ENCODE results near the gene FN3K.

The FN3K gene

DNA sequence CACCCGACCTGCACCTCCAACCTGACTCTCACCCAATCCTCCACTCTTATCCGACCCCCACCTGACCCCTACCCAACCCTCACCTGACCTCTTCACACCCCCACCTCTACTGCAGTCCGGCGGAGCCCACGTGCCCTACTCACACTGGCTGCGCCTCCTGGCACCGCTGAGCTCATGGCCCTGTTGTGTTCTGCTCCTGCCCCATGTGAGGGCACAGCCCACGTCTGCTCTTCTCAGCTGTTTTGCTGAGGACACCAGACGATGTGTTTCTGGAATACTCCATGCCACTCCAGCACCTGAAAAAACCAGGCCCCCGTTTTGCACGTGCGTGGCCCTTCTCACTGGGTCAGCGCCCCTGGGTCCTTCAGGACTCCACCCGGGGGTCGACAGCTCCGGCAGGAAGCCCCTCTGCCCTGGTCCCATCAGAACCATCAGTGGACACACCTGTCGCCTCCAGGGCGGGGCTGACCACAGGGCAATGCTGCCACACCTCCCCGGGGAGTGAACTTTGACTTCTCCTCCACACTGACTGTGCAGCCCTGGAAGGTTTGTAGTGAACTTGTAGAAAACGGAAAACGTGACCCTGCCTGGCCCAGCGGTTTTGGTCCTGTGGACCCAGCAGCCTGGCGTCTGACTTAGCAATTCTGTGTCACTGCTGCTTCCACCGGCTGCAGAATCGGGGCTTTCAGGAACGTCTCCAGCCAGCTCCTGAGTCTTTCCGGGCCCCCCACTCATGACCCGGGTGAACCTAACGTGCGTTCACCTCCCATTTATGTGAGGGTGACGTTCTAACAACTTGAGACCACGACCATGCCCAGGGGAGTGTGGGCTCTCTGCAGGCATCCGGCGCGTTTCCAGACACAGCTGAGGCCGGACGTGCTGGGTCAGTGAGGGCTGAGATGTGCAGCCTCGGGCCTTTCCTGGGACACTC, 31.2 kb upstream of the FN3K start:
- H3K4me2 ChIP-seq (ENCODE audit: low read depth, low read length, poor library complexity, severe bottlenecking), result no peak overlapping the region
- no peak for TF ChIP-seq EZH2phosphoT487 (IDR thresholded peaks at IDR 0.05; ENCODE audit: borderline replicate concordance)
- TF ChIP-seq, protein P1, sequence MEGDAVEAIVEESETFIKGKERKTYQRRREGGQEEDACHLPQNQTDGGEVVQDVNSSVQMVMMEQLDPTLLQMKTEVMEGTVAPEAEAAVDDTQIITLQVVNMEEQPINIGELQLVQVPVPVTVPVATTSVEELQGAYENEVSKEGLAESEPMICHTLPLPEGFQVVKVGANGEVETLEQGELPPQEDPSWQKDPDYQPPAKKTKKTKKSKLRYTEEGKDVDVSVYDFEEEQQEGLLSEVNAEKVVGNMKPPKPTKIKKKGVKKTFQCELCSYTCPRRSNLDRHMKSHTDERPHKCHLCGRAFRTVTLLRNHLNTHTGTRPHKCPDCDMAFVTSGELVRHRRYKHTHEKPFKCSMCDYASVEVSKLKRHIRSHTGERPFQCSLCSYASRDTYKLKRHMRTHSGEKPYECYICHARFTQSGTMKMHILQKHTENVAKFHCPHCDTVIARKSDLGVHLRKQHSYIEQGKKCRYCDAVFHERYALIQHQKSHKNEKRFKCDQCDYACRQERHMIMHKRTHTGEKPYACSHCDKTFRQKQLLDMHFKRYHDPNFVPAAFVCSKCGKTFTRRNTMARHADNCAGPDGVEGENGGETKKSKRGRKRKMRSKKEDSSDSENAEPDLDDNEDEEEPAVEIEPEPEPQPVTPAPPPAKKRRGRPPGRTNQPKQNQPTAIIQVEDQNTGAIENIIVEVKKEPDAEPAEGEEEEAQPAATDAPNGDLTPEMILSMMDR (conservative IDR thresholded peaks at IDR 0.05; ENCODE audit: low read length), result no peak
- no peaks in the 10 kb centered on the region for H4K20me1 ChIP-seq (ENCODE audit: insufficient read depth, low read length, poor library complexity, severe bottlenecking)
- H2AFZ ChIP-seq (ENCODE audit: low read length), result no peak overlapping the region
- H3K4me1 ChIP-seq (ENCODE audit: insufficient read depth, low read length, poor library complexity, severe bottlenecking), result no peaks in the 10 kb centered on the region
- no peaks in the 10 kb centered on the region for H3K9me3 ChIP-seq (ENCODE audit: insufficient read depth, low read depth, low read length)
- H3K36me3 ChIP-seq (ENCODE audit: insufficient read depth, low read length), result no peaks in the 10 kb centered on the region
- H3K9ac ChIP-seq (ENCODE audit: low read depth, low read length, poor library complexity, severe bottlenecking), result no peak overlapping the region
- H3F3A ChIP-seq (ENCODE audit: low read depth), result no peaks in the 10 kb centered on the region
- no peak overlapping the region for H3K4me3 ChIP-seq (ENCODE audit: low read length, poor library complexity, severe bottlenecking)
- H3K79me2 ChIP-seq (ENCODE audit: insufficient read depth, low read length), result no peaks in the 10 kb centered on the region
- no peaks in the 10 kb centered on the region for H3K9me2 ChIP-seq (replicated peaks; ENCODE audit: low read depth, low read length)
- H3K27me3 ChIP-seq (ENCODE audit: insufficient read depth, low read length, poor library complexity, severe bottlenecking), result no peaks in the 10 kb centered on the region

DNA sequence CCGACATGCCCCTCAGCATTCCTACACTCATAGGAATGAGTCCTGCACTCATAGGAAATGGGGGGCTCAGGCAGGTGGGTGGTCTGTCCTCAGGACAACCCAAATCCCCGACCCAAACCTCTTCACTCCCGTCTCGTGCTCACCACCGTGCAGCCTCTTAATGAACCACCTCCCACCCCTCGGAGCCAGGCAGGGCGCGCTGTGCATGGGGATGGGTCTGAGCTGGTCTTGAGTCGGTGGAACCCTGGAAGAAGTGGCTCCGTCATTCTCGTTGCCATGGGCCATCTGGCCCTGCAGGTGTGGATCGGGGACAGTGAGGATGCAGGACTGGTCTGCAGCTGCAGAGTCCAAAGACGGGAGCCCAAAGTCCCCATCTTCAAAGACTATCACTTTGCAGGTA, 30.5 kb upstream of the FN3K start:
- Histone ChIP-seq H3K9me3 (ENCODE audit: insufficient read depth, low read depth, low read length) (no peaks in the 10 kb centered on the region), H3F3A (ENCODE audit: low read depth) (no peaks in the 10 kb centered on the region), H3K9ac (ENCODE audit: low read depth, low read length, poor library complexity, severe bottlenecking) (no peak overlapping the region), H3K4me2 (ENCODE audit: low read depth, low read length, poor library complexity, severe bottlenecking) (no peak overlapping the region), H4K20me1 (ENCODE audit: insufficient read depth, low read length, poor library complexity, severe bottlenecking) (no peaks in the 10 kb centered on the region), H3K36me3 (ENCODE audit: insufficient read depth, low read length) (no peaks in the 10 kb centered on the region), H3K4me1 (ENCODE audit: insufficient read depth, low read length, poor library complexity, severe bottlenecking) (no peaks in the 10 kb centered on the region), H3K79me2 (ENCODE audit: insufficient read depth, low read length) (no peaks in the 10 kb centered on the region), H3K27me3 (ENCODE audit: insufficient read depth, low read length, poor library complexity, severe bottlenecking) (no peaks in the 10 kb centered on the region), H2AFZ (ENCODE audit: low read length) (no peak overlapping the region), H3K4me3 (ENCODE audit: low read length, poor library complexity, severe bottlenecking) (no peak overlapping the region), H3K9me2 (replicated peaks; ENCODE audit: low read depth, low read length) (no peaks in the 10 kb centered on the region)
- no peak for TF ChIP-seq EZH2phosphoT487 (IDR thresholded peaks at IDR 0.05; ENCODE audit: borderline replicate concordance)
- TF ChIP-seq, protein P1 (conservative IDR thresholded peaks at IDR 0.05; ENCODE audit: low read length), result no peak

DNA sequence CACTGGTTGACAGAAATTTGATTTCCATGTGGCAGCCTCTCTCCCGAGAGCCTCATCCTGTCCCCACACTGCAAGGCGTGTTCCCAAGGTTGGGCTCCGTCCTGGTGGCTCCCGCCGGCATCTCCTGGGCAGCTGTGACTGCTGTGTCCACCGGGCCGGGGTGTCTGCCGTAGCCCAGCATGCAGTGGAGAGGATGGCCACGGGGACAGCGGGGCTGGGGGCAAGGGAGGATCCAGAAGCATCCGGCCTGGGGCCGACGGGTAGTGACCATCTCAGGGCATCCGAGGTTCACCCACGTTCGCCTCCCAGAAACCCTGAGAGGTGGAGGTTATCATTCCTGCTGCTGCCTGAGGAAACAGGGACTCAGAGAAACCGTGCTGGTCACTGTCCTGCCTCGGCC, 29.7 kb upstream of the FN3K start:
- H3K9me2 ChIP-seq (replicated peaks; ENCODE audit: low read depth, low read length), result no peaks in the 10 kb centered on the region
- H3K4me1 ChIP-seq (ENCODE audit: insufficient read depth, low read length, poor library complexity, severe bottlenecking), result no peaks in the 10 kb centered on the region
- H3K9ac ChIP-seq (ENCODE audit: low read depth, low read length, poor library complexity, severe bottlenecking), result no peak overlapping the region
- no peaks in the 10 kb centered on the region for H3K9me3 ChIP-seq (ENCODE audit: insufficient read depth, low read depth, low read length)
- H2AFZ ChIP-seq (ENCODE audit: low read length), result no peak overlapping the region
- no peaks in the 10 kb centered on the region for H3K79me2 ChIP-seq (ENCODE audit: insufficient read depth, low read length)
- H3K4me3 ChIP-seq (ENCODE audit: low read length, poor library complexity, severe bottlenecking), result no peak overlapping the region
- no peaks in the 10 kb centered on the region for H3F3A ChIP-seq (ENCODE audit: low read depth)
- TF ChIP-seq EZH2phosphoT487 (IDR thresholded peaks at IDR 0.05; ENCODE audit: borderline replicate concordance), result no peak
- TF ChIP-seq, protein P1 (conservative IDR thresholded peaks at IDR 0.05; ENCODE audit: low read length), result no peak
- no peaks in the 10 kb centered on the region for H3K27me3 ChIP-seq (ENCODE audit: insufficient read depth, low read length, poor library complexity, severe bottlenecking)
- H3K36me3 ChIP-seq (ENCODE audit: insufficient read depth, low read length), result no peaks in the 10 kb centered on the region
- H3K4me2 ChIP-seq (ENCODE audit: low read depth, low read length, poor library complexity, severe bottlenecking), result no peak overlapping the region
- no peaks in the 10 kb centered on the region for H4K20me1 ChIP-seq (ENCODE audit: insufficient read depth, low read length, poor library complexity, severe bottlenecking)

Data from Loucy (cell line).